Ovary (tissue), 3 donors: ENCODE data around the gene DAB2.

Experiments used
- CTCF ChIP-seq, 3 donors: fragments of 450-650 bp in 2 of 3; fragments of 200-600 bp in 1 of 3; IDR thresholded peaks; one replicate each; pipeline versions ENCODE4 v1.5.1 to v1.8.0; 2016 to 2022; ENCODE audit warnings: antibody characterized with exemption in 3 of 3, mild to moderate bottlenecking in 1 of 3
- EP300 ChIP-seq: sonication (generic); formaldehyde crosslinking; IDR thresholded peaks from one replicate; pipeline ENCODE4 v1.6.1; 2017; ENCODE audit warnings: antibody characterized with exemption
- POLR2A ChIP-seq: fragments of 450-650 bp; IDR thresholded peaks from one replicate; pipeline ENCODE4 v1.6.1; 2017; ENCODE audit warnings: antibody characterized with exemption, mild to moderate bottlenecking, moderate library complexity
- donor health status: DM: no; HTN: no; CAD: no.

DNA sequence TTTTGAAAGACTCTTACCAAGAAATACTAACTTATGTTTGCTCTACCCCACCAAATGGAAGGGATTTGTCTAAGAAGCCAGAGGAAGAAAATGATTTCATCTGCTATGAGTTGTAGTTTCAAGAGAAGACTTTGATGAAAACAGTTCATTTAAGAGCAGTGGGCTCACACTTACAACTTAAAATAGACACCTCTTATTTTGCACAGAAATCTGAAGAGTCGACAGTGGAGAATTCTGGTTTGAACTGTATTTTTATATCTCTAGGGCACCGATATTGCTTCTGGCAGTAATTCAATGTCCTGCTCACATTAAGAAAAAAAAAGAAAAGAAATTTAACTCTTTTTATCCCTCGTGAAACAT lies 1.9 kb upstream of the DAB2 start:
- TF ChIP-seq EP300 (no peak), CTCF (IDR thresholded peaks at IDR 0.05) (no peak), POLR2A (no peak)
